ENCODE measurements around the gene IFITM5.

- no peak for TF ChIP-seq CTCF (IDR thresholded peaks at IDR 0.05)
- TF ChIP-seq POLR2A (IDR thresholded peaks at IDR 0.05): no peak
These were observed 20.0 kb downstream of the IFITM5 start for GRCh38 chr11:279040-279965.
